Stimulated activated naive CD4-positive, alpha-beta T cell treated with Interleukin-2 at 50 U/mL for 16 hours (primary cell): ENCODE data around the gene CPNE4.
"Not testable (repeated sequence)": the region's sequence is repeated elsewhere in the genome, so short reads cannot be mapped to it uniquely, and the experiment has no call there.

Experiments
- DNase-seq: peaks from one replicate; lab custom pipeline; 2025; lab: John Stamatoyannopoulos, UW

Gene CPNE4

GRCh38 chr3:132034486-132035464, at the start of gene CPNE4:
TSS of gene CPNE4 (minus strand) at chr3:132035014.
- DNase-seq = peak; percentile 23

- DNase-seq = no peak
Measured at GRCh38 chr3:132083583-132084279, 48.9 kb upstream of the CPNE4 start.

GRCh38 chr3:132083159-132083558, 48.3 kb upstream of the CPNE4 start:
- no peak for DNase-seq

- DNase-seq = no peak
Measured at GRCh38 chr3:132079147-132079546, 44.3 kb upstream of the CPNE4 start.

GRCh38 chr3:132073771-132074170, 39.0 kb upstream of the CPNE4 start:
- no peak for DNase-seq

DNA sequence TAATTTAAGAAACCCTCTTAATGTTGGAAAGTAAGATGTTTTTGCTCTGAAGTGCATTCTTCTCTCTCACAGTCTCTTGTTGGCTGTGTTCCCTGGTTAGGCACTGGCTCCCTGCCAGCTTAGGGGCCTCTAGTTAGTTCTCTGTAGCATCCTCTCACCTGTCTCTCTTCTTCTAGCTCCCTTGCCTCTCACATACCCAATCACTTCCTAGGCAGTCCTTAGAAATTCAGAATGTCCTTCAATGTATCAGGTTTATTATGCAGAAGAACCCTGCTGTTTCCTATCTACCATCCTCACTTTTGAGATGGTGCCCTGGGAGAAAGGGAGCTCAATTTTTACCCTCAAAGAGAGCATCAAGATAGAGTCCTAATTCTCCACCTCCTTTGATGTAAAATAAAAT, 36.2 kb upstream of the CPNE4 start:
- DNase-seq = no peak

- DNase-seq = no peak
Measured at GRCh38 chr3:132064114-132064513, 29.3 kb upstream of the CPNE4 start.

- no peak for DNase-seq
Measured at GRCh38 chr3:132062535-132062934, 27.7 kb upstream of the CPNE4 start.

DNA sequence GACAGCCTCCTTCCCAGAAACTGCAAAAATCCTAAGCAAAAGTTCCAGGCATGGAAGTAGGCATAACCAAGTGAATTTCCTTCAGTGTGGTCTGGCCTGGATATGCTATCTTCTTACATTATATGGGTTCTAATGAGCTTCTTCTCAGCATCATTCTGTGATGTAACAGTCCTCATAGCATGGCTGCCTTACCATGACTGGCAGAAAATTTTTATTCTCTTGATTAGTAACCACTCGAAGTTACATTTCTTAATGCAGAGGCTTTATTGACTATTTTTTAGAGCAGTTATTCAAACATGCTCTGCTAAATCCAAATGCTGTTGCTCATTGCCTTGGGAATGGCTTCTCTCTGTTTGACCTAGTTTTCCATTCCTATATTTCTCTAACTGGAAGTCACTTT, 21.1 kb upstream of the CPNE4 start:
- DNase-seq = no peak

DNA sequence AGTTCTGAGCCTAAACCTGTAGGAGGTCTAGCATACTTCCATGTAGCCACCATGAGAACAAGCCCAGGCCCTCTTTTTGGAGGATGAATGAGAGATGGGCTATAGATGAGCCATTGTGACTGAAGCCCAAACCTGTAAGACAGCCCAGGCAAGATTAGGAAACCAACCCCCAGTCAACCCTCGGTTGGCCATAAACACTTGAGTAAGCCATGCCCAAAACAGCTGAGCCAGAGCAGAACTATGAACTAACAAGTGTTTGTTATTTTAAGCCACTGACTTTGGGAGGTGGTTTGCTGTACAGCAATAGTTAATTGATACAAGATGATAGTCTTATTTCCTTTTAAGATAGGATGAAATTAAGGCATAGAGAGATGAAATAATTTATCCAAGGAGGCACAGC, 12.4 kb upstream of the CPNE4 start:
- no peak for DNase-seq

DNA sequence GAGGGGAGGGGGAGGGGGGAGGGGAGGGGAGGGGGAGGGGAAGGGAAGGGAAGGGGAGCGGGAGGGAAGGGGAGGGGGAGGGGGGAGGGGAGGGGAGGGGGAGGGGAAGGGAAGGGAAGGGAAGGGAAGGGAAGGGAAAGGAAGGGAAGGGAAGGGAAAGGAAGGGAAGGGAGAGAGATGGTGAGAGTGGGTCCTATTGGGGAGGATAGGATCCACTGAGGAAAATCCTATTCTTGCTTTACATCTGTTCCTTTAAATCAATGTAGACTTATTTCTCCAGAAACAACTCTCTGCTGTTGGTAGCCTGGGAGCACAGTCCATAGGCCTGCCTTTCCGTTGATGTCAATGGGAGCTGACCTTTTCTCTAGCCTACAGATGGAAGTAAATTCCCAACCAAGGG, 10.1 kb upstream of the CPNE4 start:
- not testable (repeated sequence) for DNase-seq

DNA sequence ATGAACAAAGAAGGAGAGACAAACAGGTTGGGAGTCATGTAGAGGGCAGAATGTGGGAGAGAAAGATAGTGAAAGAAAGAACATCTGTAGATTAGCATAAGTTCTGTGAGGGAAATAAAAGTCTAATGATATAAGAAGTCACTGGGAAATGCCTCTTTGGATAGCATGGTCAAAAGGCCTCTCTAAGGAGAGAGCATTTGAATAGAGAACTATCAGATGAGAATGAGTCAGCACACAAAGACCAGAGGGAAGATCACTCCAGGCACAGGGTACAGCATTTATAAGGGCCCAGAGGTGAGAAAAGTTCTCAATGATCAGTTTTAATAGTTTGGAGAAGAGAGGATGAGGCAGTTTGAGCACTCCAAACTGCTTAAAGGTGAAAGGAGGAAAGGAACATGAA, 7.9 kb upstream of the CPNE4 start:
- DNase-seq = no peak

GRCh38 chr3:132038198-132038825, 3.5 kb upstream of the CPNE4 start:
- DNase-seq = no peak

DNA sequence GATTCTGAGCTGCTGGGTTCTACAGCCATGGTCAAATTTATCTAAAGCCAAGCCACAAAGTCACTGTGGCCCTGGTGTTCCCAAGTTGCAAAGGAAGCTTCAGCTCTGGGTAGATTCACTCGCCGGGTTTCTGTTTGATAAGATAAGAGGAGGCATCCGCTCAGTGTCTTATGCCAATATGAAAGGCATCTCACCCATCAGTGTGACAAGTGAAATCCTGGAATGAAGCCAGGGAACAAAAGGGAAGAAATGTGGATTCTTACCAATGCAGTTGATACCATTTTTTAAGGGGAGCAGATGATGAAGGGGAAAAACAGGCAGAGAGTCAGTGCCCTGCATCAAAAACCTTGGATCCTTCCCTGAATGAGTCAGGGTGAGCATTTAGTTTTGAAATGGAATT, 2.8 kb upstream of the CPNE4 start:
- DNase-seq = no peak

DNA sequence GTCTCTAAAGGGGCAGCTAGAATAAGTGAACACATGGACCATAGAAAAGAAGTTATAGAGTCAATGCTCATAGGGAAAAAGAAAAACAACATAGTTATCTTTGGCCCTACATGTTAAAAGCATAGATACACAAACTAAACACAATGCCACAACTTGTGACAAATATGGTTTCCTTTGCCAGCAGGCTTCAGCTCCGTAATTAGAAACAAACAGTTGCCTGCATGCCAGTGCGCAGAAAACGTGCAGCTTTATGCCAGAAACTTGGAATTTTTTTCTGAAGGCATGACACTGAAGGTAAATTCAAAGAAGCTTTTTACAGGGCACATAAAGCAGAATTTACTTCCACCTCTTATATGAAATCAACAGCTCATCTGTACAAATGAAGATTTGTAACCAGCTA, 2.2 kb upstream of the CPNE4 start:
- DNase-seq = no peak

DNA sequence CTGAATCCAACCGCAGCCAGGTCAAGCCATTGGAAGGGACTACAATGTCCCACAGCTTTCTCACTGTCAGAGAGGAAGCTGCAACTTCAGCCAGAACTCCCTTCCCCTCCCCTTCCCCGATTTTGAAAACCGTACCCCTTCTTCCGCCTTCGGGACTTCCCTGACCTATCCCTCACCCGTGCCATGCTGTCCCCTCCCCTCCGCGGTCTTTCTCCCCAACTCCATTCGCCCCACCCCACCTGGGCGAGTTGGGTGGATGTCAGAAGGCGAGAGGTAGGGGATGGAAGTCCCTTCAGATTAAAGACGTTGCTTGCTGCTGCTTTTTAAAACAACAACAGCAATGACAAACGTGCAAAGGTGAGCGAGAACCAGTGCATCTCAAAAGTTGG, 723 bp downstream of the CPNE4 start:
- no peak for DNase-seq

- DNase-seq = no peak
Measured at GRCh38 chr3:132033471-132033870, 1.3 kb downstream of the CPNE4 start.

DNA sequence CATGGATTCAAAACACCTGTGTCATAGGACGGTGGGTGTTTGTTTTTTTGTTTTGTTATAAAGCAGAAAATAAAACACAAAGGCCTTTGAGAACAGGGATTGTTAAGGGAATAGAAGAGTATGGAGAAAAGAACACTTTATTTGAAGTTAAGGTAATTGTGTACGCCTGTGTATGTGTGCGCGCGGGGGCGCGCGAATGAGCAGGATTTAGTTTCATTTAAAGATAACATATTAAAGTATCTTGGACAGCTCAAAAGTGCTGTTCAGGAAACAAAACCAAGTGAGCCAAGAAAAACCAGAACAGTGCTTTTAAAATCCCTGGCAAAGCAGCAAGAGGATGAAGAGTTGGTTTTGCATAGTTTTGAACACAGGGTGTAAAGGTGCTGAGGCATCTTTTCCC, 1.9 kb downstream of the CPNE4 start:
- no peak for DNase-seq

DNA sequence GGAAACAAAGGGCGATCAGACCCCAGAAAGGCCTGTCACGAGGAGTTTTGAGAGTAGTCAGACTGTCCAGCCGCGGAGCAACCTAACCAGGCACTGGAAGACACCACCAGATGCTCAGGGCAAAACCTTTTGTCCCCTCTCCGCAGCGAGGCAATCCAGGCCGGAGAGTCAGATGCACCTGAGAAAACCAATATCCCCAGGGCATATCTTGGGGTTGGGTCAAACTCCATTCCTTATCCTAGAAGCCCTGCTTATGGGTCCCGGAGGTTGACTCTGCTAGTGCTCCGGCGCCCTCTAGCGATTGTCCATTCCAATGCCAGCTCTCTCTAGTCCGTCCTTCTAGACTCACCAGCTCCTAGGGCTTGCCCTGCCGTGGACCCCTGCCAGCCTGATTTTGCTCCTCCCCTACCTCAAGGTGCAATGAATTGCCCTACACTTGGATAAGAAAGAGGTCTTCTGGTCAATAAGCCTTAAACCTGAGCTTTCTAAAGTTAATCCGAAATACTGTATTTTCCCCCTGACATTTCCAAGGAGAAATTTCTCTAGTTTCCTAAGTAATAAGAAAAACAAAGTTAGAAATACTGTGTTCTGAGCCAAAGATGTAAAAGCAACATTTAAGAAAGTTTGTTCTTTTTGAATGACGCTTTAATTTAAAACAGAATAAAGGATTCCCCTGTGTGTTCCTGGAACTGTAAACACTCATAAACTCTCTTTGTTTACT, 5.5 kb downstream of the CPNE4 start:
- DNase-seq = no peak

DNA sequence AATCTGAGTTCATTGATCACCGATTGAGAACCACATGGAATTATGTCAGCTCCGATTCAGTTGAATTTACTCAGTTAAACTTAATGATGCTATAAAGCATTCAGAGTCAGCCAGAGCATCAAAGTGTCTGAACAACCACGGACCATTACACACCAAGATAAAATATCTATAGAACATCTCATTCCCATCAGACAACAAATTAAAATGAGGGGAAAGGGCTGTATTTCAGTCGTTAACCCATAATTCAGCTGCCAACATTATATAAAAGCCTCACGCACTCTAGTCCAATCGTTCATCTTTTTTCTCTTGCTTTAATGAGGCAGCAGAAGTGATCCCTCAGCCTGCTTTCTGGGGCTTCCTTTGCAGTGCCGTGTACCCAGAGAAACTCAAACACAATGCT, 11.9 kb downstream of the CPNE4 start:
- no peak for DNase-seq

GRCh38 chr3:132020058-132020457, 14.8 kb downstream of the CPNE4 start:
- DNase-seq = no peak

DNA sequence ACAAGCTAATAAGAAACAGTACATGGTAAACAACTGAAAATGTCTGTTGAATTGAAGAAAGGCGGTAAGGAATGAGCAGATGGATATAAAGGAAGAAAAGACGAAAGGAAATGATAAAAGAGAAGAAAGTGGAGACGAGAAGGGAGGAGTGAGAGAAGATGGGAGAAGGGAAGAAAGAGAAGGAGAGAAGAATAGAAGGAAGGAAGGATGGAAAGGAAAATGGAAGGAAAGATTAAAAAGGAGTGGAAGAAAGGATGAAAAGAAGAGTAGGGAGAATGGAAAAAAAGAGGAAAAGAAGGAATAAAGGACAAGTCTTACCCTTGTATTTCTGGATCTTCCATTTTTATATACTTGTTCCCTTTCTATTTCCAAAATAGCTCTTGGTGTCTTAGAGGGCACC, 17.7 kb downstream of the CPNE4 start:
- no peak for DNase-seq
